K562 (cell line): Measurements from ENCODE around the gene AP3B2. TPM values are rescaled to one million over a fixed set of nuclear protein-coding genes. Genes with fewer than 3 reads are reported as not detected.

Experiments used
- ASH1L ChIP-seq: fragments of 450-650 bp; IDR thresholded peaks from 2 replicates; pipeline ENCODE4 v1.6.1; 2018; ENCODE audit warnings: borderline replicate concordance, mild to moderate bottlenecking, low read depth; ENCODE audit not compliant: partially characterized antibody
- ATF2 ChIP-seq: sonication (generic); formaldehyde crosslinking; IDR thresholded peaks from 2 replicates; pipeline ENCODE4 v1.8.1; 2022; ENCODE audit warnings: missing genetic modification reagents
- ETV1 ChIP-seq: fragments of 450-650 bp; conservative IDR thresholded peaks from 2 replicates; pipeline ENCODE4 v1.6.1; 2016; ENCODE audit warnings: missing genetic modification characterization, control low read depth, low read depth, missing compliant biosample characterization
- FOXA3 ChIP-seq, 2 experiments: fragments of 450-650 bp in 1 of 2; sonication (generic) in 1 of 2; formaldehyde crosslinking; IDR thresholded peaks in 1 of 2; conservative IDR thresholded peaks in 1 of 2; 2 replicates each; pipeline versions ENCODE4 v1.4.0 to v1.8.0; 2020 to 2022; ENCODE audit warnings: mild to moderate bottlenecking in 2 of 2, missing genetic modification reagents in 1 of 2
- FOXK2 ChIP-seq, 2 experiments: fragments of 450-650 bp; IDR thresholded peaks in 1 of 2; conservative IDR thresholded peaks in 1 of 2; 2 replicates each; pipeline ENCODE4 v1.6.1; 2016; ENCODE audit warnings: low read depth in 2 of 2, mild to moderate bottlenecking in 1 of 2
- GMEB1 ChIP-seq: fragments of 250-450 bp; sonication (Bioruptor Pico); IDR thresholded peaks from 2 replicates; pipeline ENCODE4 v1.4.0; 2020; ENCODE audit warnings: mild to moderate bottlenecking
- HNRNPH1 ChIP-seq: fragments of 200-400 bp; formaldehyde crosslinking; optimal IDR thresholded peaks from 2 replicates; pipeline ENCODE3; 2017; ENCODE audit warnings: low read depth, mild to moderate bottlenecking, low read length, moderate library complexity
- KDM2B ChIP-seq: fragments of 250-450 bp; sonication (Bioruptor Pico); IDR thresholded peaks from 2 replicates; pipeline ENCODE4 v1.8.0; 2021; ENCODE audit warnings: mild to moderate bottlenecking, moderate library complexity
- MECOM ChIP-seq: fragments of 250-450 bp; sonication (Bioruptor Pico); IDR thresholded peaks from 2 replicates; pipeline ENCODE4 v1.8.0; 2022; ENCODE audit warnings: inconsistent platforms
- NBN ChIP-seq: fragments of 450-650 bp; IDR thresholded peaks from 2 replicates; pipeline ENCODE4 v1.6.1; 2016; ENCODE audit warnings: low read depth, mild to moderate bottlenecking
- PML ChIP-seq: IDR thresholded peaks from 2 replicates; pipeline ENCODE4 v1.6.1; 2012; ENCODE audit warnings: low read length, inconsistent platforms
- POLR2H ChIP-seq: IDR thresholded peaks from 2 replicates; pipeline ENCODE4 v1.6.1; 2016; ENCODE audit warnings: missing genetic modification characterization, low read depth, mild to moderate bottlenecking, control low read depth, missing compliant biosample characterization, moderate library complexity
- SAFB2 ChIP-seq: fragments of 200-400 bp; formaldehyde crosslinking; IDR thresholded peaks from 2 replicates; pipeline ENCODE4 v1.6.1; 2018; ENCODE audit warnings: borderline replicate concordance, low read length, low read depth, moderate library complexity; ENCODE audit not compliant: severe bottlenecking
- TEAD4 ChIP-seq, 2 experiments: sonication (generic) in 1 of 2; formaldehyde crosslinking in 1 of 2; IDR thresholded peaks; 2 replicates each; pipeline versions ENCODE4 v1.6.1 to v1.8.0; 2012 to 2022; ENCODE audit warnings: borderline replicate concordance in 1 of 2, inconsistent platforms in 1 of 2, low read length in 1 of 2, mild to moderate bottlenecking in 1 of 2, missing genetic modification reagents in 1 of 2
- XRCC3 ChIP-seq: fragments of 450-650 bp; IDR thresholded peaks from 2 replicates; pipeline ENCODE4 v1.6.1; 2017; ENCODE audit warnings: mild to moderate bottlenecking, moderate library complexity
- ZBTB5 ChIP-seq: fragments of 450-650 bp; IDR thresholded peaks from 2 replicates; pipeline ENCODE4 v1.6.1; 2017; ENCODE audit warnings: antibody characterized with exemption
- ZNF124 ChIP-seq: sonication (generic); formaldehyde crosslinking; IDR thresholded peaks from 2 replicates; pipeline ENCODE4 v1.8.1; 2022; ENCODE audit warnings: missing genetic modification reagents
- ZNF445 ChIP-seq: fragments of 250-450 bp; sonication (Bioruptor Pico); IDR thresholded peaks from 2 replicates; pipeline ENCODE4 v1.4.0; 2020; ENCODE audit warnings: low read depth, mild to moderate bottlenecking, moderate library complexity
- ZSCAN32 ChIP-seq: fragments of 450-650 bp; formaldehyde crosslinking; IDR thresholded peaks from 2 replicates; pipeline ENCODE4 v1.4.0; 2020; ENCODE audit warnings: mild to moderate bottlenecking, moderate library complexity
- polyA plus RNA-seq, 8 experiments: library from polyadenylated mRNA; depleted of rRNA in 4 of 8; stranded (reverse) in 5 of 8; unstranded in 3 of 8; fragments of >200 nt; fragmentation: Nextera tagmentation in 2 of 8; fragmentation: Illumina TruSeq in 1 of 8; extraction: Ambion mirVana in 2 of 8; extraction: Trizol in 1 of 8; gene quantifications; 2 replicates each; pipeline versions ENCODE4 v1.2.1 to v1.2.3, GENCODE V29; 2011 to 2014; ENCODE audit warnings: inconsistent platforms in 1 of 8, missing spikeins in 1 of 8
- total RNA-seq, 7 experiments: library from RNA; depleted of rRNA in 6 of 7; stranded (reverse); fragments of >200 nt in 6 of 7; fragmentation: Illumina TruSeq in 2 of 7; extraction: Trizol in 2 of 7; gene quantifications; 2 replicates each; pipeline versions ENCODE4 v1.2.1 to v1.2.3, GENCODE V29; 2011 to 2021; ENCODE audit warnings: low replicate concordance in 1 of 7

AP3B2 gene
- total and polyA plus RNA-seq, 9 of the 15 experiments (the other 6 are each of a cell fraction or from before 2014, with no cell fraction given): 0.03 to 0.15 (median 0.10) TPM; not detected in 2

DNA sequence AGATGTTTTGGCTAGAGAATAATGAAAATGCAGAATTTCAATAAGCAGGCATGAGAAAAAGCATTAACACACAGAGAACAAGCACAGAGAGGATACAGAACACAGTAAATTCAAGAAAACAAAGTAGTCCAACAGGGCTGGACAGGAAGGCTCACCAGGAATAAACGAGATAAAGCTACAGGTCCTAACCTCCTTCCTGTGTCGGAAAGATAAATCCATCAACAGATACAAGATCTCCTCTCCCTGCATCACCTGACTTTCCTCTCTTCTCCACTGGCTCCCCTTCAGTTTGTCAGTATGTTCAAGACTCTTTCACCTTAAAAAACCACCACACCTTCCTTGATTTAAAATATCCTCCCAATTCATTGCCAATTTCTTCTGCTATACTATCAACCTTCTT, 73.9 kb downstream of the AP3B2 start (continued):
- TF ChIP-seq ETV1 (peak; percentile 92), ZSCAN32 (CRISPR knock-in tag) (no peak), GMEB1 (CRISPR knock-in tag) (no peak), SAFB2 (no peak), ZNF445 (CRISPR knock-in tag) (no peak), FOXK2 (conservative IDR thresholded peaks at IDR 0.05 in 1 of 2, IDR thresholded peaks at IDR 0.05 in 1 of 2; ENCODE audit: low read depth in 2 of 2) (peak in 1 of 2 experiments; percentile 41; a peak in 1 of 4 replicates), FOXA3 (CRISPR knock-in tag; conservative IDR thresholded peaks at IDR 0.05 in 1 of 2, IDR thresholded peaks at IDR 0.05 in 1 of 2) (no peak), XRCC3 (no peak), PML (peak; percentile 38; the same call in 1 of the 2 replicates), ZBTB5 (no peak), ASH1L (no peak), ATF2 (CRISPR knock-in tag) (no peak), HNRNPH1 (no peak), POLR2H (tag) (no peak), ZNF124 (CRISPR knock-in tag) (no peak), NBN (0 out of 2 replicates have a peak, but pooled peaks have one; percentile 45), TEAD4 (IDR thresholded peaks at IDR 0.05; ENCODE audit: low read length) (peak; percentile 74), TEAD4 (CRISPR knock-in tag; IDR thresholded peaks at IDR 0.05; ENCODE audit: borderline replicate concordance) (no peak), MECOM (CRISPR knock-in tag) (0 out of 2 replicates have a peak, but pooled peaks have one; percentile 38), KDM2B (CRISPR knock-in tag) (no peak)
